Activated T-helper 17 cell treated with anti-CD3 and anti-CD28 coated beads, Interleukin-2, amount 50 U/mL, for 72 hours (primary cell): ENCODE data around the gene SH3TC2. TPM values are rescaled to one million over a fixed set of nuclear protein-coding genes. Genes with fewer than 3 reads are reported as not detected.

Experiments
- ATAC-seq: fragments of 150-1000 bp; cut with Tn5 transposase; replicated peaks from 2 replicates; pipeline ENCODE4 v1.10.0; 2021; ENCODE audit warnings: mild to moderate bottlenecking, moderate library complexity
- H3K27ac Mint-ChIP-seq: one replicate; pipeline ENCODE4 v1.8.0; 2022; ENCODE audit warnings: mixed read lengths
- H3K27me3 Mint-ChIP-seq: one replicate; pipeline ENCODE4 v1.8.0; 2022; ENCODE audit warnings: mixed read lengths
- H3K36me3 Mint-ChIP-seq: one replicate; pipeline ENCODE4 v1.8.0; 2022; ENCODE audit warnings: low read depth, mild to moderate bottlenecking, mixed read lengths
- H3K4me1 Mint-ChIP-seq: one replicate; pipeline ENCODE4 v1.8.0; 2022; ENCODE audit warnings: mixed read lengths
- H3K4me3 Mint-ChIP-seq: one replicate; pipeline ENCODE4 v1.8.0; 2022; ENCODE audit warnings: mild to moderate bottlenecking, mixed read lengths
- H3K9me3 Mint-ChIP-seq: one replicate; pipeline ENCODE4 v1.8.0; 2022; ENCODE audit warnings: mixed read lengths
- total RNA-seq, 2 donors: library from RNA; stranded (reverse); gene quantifications; one replicate each; pipeline ENCODE4 v1.2.3, GENCODE V29; 2022

SH3TC2 gene
- total RNA-seq, 2 donors from 2014 or later = not detected

DNA sequence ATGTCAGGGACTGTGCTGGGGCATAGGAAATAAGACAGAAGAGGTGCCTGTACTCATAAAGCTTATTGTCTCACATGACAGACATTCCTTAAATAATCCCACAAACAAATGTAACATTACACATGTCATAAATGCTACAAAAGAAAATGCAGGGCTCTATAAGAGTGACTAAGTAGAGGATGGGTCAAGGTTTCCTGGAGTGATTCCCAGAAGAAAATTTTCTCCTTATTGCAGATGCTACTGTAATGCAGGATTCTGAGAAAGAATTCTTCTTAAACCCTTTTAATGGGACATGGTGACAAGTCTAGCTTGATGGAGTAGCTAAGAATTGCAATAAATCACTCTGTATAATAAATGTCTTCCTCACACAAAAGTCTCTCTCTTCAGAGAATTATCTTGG is 55.7 kb downstream of the SH3TC2 start:
- no peak for ATAC-seq
- Mint-ChIP-seq H3K27ac (no peak overlapping the region), H3K4me3 (no peak overlapping the region), H3K4me1 (no peaks in the 10 kb centered on the region), H3K9me3 (no peaks in the 10 kb centered on the region), H3K27me3 (peaks cover 6% of the 10 kb centered on the region), H3K36me3 (no peaks in the 10 kb centered on the region)

DNA sequence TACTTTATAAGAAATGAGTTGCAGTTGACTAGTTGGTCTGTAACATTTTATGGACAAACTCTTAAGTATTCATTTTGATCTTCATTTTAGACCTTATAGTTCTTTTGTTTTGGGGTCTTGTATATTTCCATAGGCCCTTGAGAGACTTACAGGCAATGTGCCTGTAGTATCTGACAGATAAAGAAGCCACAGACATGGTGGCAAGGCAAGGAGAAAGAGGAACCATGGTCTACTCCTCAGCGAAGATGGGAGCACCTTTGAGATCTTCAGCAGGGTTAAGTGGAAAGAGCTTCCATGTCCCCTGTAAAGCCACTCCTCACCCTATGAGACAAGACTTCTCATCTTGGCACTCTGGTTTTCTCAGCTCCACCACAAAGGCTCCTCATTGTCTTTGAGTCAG is 56.4 kb downstream of the SH3TC2 start:
- no peaks in the 10 kb centered on the region for H3K4me1 Mint-ChIP-seq
- no peaks in the 10 kb centered on the region for H3K9me3 Mint-ChIP-seq
- no peak overlapping the region for H3K27ac Mint-ChIP-seq
- H3K27me3 Mint-ChIP-seq = peaks cover 10% of the 10 kb centered on the region
- ATAC-seq = no peak
- no peak overlapping the region for H3K4me3 Mint-ChIP-seq
- no peaks in the 10 kb centered on the region for H3K36me3 Mint-ChIP-seq

DNA sequence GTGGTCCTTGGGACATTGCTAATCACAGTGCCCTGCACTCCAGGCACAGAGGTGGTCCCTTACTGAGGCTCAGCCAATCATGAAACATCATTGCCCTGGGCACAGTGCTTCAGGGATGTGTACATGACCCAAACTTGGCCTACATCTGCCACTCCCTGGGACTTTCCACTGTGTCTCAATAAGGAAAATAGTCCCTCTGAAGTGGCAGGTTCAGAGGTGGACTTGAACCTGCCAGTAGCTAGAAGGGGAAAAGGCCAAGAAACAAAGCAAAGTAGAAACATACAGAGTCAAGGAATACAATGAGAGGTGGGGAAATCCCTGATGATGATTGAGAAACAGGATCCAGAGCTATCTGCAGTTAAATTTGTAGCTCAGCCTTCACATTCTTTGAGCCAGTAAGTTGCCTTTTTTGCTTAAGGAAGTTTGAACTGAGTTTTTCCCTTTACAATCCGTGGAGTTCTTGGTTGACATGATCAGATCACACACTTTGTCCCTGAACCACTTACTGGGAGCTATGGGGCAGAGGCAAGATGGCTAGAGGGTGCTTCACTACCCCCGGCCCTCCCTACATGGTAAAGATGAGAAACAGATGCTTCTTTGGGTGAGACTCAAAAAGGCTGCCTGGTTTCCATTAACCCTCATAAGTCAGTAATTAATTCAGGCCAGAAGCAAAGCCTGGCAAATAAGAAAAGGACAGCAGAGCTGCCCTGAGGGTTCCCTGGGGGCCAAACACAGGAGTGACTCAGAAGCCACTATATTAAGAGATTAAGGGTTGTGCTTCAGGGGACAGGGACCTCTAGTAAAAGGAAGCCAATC is 57.6 kb downstream of the SH3TC2 start:
- Mint-ChIP-seq H3K27me3 (peaks cover 14% of the 10 kb centered on the region), H3K36me3 (no peaks in the 10 kb centered on the region), H3K9me3 (no peaks in the 10 kb centered on the region), H3K4me3 (no peak overlapping the region), H3K27ac (no peak overlapping the region), H3K4me1 (no peaks in the 10 kb centered on the region)
- ATAC-seq = no peak

DNA sequence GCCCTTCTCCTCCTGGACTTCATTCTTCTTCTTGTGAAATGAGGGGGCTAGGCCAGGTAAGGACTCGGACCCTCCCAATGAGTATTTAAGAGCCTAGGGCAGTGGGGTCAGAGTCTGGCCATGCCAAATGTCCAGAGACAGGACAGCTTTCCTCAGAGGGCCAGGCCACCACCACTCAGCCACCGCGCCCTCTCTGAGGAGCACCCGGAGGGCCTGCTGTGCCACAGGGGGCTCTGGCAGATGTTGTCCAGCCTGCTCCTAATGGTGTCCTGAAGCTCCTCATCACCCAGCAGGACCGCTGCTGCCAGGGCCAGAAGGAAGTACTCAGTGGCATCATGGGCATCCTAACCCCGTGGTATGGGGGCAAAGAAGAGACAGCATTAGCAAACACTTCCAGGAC is 58.3 kb downstream of the SH3TC2 start:
- H3K27ac Mint-ChIP-seq = no peak overlapping the region
- ATAC-seq = no peak
- H3K27me3 Mint-ChIP-seq = peaks cover 19% of the 10 kb centered on the region
- no peak overlapping the region for H3K4me3 Mint-ChIP-seq
- H3K36me3 Mint-ChIP-seq = no peaks in the 10 kb centered on the region
- no peaks in the 10 kb centered on the region for H3K9me3 Mint-ChIP-seq
- H3K4me1 Mint-ChIP-seq = no peaks in the 10 kb centered on the region

DNA sequence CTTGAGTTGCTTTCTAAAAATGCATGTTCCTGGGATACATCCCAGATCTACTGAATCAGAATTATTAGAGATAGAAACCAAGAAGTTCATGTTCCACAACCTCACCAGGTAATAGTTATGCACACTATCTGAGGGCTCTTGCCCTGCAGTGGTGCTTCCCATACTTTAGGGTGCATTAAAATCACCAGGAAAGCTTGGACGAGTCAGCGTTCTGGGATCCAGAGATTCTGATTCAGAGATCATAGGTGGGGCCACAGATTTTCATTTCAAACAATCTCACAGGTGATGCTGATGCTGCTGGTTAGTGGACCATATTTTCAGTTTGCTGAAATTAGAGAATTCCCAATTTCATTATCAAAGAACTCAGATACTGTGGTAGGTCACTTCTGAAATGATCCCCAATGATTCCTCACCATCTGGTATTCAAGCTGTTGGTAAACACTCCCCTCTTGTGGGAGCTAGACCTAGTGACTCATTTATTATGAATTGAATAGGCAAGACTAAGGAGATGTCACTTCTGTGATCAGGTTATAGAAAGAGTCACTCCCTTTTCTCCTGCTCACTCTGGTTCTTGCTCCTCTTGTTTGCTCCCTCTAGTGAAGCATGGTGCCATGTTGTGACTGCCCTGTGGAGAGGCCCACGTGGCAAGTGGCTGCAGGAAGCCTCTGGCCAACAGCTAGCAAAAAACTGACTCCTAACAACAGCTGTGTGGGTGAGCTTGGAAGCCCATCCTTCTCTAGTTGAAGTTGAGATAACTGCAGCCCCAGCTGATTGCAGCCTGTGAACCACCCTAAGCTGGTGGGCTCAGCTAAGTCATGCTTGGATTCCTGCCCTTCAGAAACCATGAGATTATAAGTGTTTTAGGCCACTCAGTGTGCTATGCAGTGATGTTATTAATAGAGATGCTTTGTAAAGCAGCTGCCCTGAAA is 59.8 kb downstream of the SH3TC2 start:
- no peak overlapping the region for H3K4me3 Mint-ChIP-seq
- no peaks in the 10 kb centered on the region for H3K4me1 Mint-ChIP-seq
- H3K27ac Mint-ChIP-seq = no peak overlapping the region
- ATAC-seq = no peak
- no peaks in the 10 kb centered on the region for H3K9me3 Mint-ChIP-seq
- peaks cover 19% of the 10 kb centered on the region for H3K27me3 Mint-ChIP-seq
- no peaks in the 10 kb centered on the region for H3K36me3 Mint-ChIP-seq

DNA sequence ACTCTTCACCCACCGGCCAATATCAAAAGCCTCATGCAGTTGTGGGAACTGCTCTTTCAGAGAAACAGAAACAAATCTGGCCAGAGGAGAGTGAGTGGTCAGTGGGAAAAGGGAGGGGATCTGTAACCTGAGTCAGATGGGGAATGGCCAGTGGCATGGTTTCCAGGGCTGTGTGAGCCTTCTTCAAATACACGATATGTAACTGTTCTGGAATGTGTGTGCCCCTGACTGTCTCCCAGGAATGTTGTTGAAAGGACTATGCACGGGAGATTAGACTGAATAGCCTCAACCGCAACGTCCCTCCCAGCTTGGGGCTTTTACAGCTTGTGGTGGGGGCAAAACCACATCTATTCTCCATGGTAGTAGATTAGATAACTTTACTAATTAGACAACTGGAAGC is 60.8 kb downstream of the SH3TC2 start:
- no peaks in the 10 kb centered on the region for H3K4me1 Mint-ChIP-seq
- no peak for ATAC-seq
- no peak overlapping the region for H3K27ac Mint-ChIP-seq
- H3K9me3 Mint-ChIP-seq = no peaks in the 10 kb centered on the region
- no peak overlapping the region for H3K4me3 Mint-ChIP-seq
- H3K36me3 Mint-ChIP-seq = no peaks in the 10 kb centered on the region
- H3K27me3 Mint-ChIP-seq = peaks cover 17% of the 10 kb centered on the region

DNA sequence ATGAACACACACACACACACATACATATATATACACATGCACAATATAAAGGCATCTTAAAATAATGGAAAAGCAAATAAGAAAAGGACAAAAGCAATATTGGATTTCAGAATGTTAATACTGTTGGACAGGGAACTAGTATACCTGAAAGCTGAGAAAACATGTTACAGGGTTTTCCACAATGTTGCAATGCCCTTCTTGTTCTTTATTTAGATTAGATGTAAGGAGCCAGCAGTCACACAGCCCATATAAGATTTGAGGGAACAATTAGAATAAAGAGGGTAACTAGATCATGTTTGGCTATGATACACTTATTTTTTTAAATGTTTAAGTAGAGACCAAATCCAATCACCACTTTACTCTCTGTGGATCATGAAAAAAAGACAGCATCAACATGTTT is 61.7 kb downstream of the SH3TC2 start:
- Mint-ChIP-seq H3K4me1 (no peaks in the 10 kb centered on the region), H3K27me3 (peaks cover 22% of the 10 kb centered on the region), H3K9me3 (no peaks in the 10 kb centered on the region), H3K27ac (no peak overlapping the region), H3K4me3 (no peak overlapping the region), H3K36me3 (no peaks in the 10 kb centered on the region)
- ATAC-seq = no peak

DNA sequence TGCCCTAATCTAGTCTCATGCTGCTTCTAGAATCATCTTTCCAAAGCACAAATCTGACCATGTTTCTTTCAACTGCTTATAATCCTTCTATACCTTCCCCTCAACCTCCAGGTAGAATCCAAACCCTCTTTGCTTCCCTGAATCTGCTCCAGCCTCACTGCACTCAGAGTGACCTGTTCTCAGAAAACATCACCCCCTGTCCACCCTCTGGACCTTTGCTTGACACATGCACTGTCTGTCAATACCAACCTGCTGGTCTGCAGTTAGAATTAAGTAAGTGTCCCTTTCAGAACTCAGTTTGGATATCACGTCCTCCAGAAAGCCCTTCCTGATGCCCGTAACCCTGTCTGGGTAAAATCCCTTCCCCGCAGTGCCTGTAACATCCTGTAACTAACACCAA is 63.1 kb downstream of the SH3TC2 start:
- no peak overlapping the region for H3K4me3 Mint-ChIP-seq
- no peaks in the 10 kb centered on the region for H3K9me3 Mint-ChIP-seq
- no peak for ATAC-seq
- H3K4me1 Mint-ChIP-seq = no peaks in the 10 kb centered on the region
- H3K27me3 Mint-ChIP-seq = peaks cover 30% of the 10 kb centered on the region
- H3K36me3 Mint-ChIP-seq = no peaks in the 10 kb centered on the region
- H3K27ac Mint-ChIP-seq = no peak overlapping the region

DNA sequence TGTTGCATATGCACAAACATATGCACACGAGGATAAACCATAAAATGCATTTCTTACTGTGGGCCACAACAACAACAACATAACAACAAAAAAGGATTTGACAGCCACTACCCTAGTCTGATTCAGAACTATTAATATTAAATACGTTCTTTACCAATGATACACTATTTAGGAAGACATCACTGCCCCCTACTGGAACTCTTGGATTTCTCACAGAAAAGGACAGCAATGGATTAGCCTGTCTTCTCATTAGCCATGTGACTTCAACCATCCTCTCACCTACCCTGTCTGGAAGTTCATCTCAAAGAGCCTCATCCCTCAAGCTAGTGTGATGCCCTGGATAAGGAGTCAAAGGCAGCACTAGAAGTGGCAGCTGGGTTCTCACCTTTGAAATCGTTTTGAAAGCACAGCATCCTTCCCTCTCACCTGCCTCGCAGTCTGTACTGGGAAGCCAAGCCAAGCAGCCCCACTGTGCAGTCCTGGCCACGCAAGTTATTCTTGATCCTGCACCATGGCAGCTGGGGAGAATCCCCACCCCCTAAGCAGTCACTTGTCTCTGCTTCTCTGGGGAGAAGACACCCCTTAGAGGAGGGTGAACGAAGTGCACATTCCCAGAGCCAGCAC is 64.6 kb downstream of the SH3TC2 start:
- no peaks in the 10 kb centered on the region for H3K36me3 Mint-ChIP-seq
- no peak overlapping the region for H3K27ac Mint-ChIP-seq
- no peak overlapping the region for H3K4me3 Mint-ChIP-seq
- no peaks in the 10 kb centered on the region for H3K9me3 Mint-ChIP-seq
- peaks cover 33% of the 10 kb centered on the region for H3K27me3 Mint-ChIP-seq
- H3K4me1 Mint-ChIP-seq = no peaks in the 10 kb centered on the region
- ATAC-seq = peak; percentile 32

DNA sequence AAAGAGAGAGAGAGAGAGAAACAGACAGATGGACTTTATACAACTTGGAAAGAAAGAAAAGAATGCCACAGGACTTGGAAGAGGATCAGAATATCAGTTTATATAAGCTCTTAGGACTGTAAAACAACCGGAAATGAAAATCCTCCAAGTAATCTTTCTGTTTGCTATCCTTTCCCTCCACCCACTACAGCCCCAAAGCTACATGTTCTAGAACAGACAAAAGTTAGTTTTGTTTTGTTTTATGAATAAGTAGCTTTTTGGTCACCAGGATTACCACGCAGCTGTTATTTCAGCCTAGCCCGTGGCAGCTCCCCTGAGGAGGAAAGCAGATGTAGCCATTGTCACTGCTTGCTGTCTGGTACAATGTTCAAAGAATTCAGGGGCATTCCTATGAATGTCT is 66.6 kb downstream of the SH3TC2 start:
- Mint-ChIP-seq H3K4me1 (no peaks in the 10 kb centered on the region), H3K9me3 (no peaks in the 10 kb centered on the region), H3K27me3 (peaks cover 29% of the 10 kb centered on the region), H3K36me3 (no peaks in the 10 kb centered on the region), H3K4me3 (no peak overlapping the region), H3K27ac (no peak overlapping the region)
- ATAC-seq = no peak

DNA sequence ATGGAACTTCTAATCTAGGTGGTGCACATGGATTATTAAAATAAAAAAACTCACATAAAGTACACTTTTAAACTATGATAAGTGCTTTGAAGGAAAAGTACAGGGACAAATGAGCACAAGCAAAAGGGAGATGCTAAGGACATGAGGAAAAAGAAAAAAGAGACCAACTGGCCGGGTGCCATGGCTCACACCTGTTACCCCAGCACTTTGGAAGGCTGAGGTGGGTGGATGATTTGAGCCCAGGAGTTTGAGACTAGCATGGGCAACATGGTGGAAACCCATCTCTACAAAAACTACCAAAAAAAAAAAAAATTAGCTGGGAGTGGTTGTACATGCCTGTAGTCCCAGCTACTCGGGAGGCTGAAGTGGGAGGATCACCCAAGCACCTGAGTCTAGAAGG is 67.1 kb downstream of the SH3TC2 start:
- H3K27ac Mint-ChIP-seq = no peak overlapping the region
- no peaks in the 10 kb centered on the region for H3K36me3 Mint-ChIP-seq
- no peak for ATAC-seq
- peaks cover 24% of the 10 kb centered on the region for H3K27me3 Mint-ChIP-seq
- H3K4me1 Mint-ChIP-seq = no peaks in the 10 kb centered on the region
- no peak overlapping the region for H3K4me3 Mint-ChIP-seq
- no peaks in the 10 kb centered on the region for H3K9me3 Mint-ChIP-seq

DNA sequence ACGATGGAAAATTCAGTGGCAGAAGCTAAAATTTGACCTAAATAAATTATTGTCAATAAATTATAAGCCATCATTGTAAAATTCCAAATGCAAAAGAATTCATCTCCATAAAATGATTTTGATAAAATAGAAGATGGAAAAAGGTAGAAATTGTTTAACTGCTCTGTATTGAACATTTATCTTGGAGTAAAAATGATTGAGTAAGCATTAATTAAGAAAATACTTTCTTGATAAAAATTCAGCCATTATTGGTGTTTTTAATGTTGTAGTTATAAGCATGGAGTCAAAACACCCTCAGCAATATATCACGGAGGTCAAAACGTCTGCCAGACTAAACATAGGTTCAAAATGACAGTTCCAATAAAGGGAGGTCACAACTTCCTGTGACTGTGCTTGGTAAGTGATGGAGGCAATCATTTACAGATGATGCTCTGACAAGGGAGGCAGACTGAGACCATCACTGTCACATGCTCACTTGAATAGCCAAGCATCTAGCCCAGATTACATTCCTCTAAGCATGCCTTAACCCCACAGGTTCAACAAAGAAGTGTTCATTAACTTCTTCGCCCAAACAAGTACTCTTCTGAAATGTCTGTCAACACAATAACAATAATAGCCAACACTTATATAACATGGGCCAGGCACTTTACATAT is 69.5 kb downstream of the SH3TC2 start:
- H3K27ac Mint-ChIP-seq = no peak overlapping the region
- no peak overlapping the region for H3K4me3 Mint-ChIP-seq
- no peaks in the 10 kb centered on the region for H3K4me1 Mint-ChIP-seq
- H3K36me3 Mint-ChIP-seq = no peaks in the 10 kb centered on the region
- no peak for ATAC-seq
- H3K9me3 Mint-ChIP-seq = no peaks in the 10 kb centered on the region
- peaks cover 25% of the 10 kb centered on the region for H3K27me3 Mint-ChIP-seq

DNA sequence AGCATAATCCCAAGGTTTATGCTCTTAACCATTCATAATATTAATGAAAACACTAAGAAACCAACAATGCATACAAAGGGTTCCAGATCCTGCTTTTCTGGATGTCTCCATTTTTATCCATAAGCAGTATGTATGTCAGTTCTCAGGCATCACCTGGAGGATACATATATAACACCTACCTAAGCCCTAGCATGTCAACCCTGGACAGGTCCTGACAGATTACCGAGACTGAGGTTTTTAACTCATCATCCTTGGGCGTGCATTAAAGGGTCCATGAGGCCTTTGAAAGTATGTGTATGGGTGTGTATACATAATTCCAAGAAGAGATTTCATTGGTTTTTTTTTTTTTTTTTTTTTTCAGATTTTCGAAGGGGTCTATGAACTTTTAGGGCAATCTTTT is 70.6 kb downstream of the SH3TC2 start:
- peaks cover 23% of the 10 kb centered on the region for H3K27me3 Mint-ChIP-seq
- no peak overlapping the region for H3K27ac Mint-ChIP-seq
- no peak overlapping the region for H3K4me3 Mint-ChIP-seq
- H3K36me3 Mint-ChIP-seq = no peaks in the 10 kb centered on the region
- H3K4me1 Mint-ChIP-seq = no peaks in the 10 kb centered on the region
- no peak for ATAC-seq
- no peaks in the 10 kb centered on the region for H3K9me3 Mint-ChIP-seq

DNA sequence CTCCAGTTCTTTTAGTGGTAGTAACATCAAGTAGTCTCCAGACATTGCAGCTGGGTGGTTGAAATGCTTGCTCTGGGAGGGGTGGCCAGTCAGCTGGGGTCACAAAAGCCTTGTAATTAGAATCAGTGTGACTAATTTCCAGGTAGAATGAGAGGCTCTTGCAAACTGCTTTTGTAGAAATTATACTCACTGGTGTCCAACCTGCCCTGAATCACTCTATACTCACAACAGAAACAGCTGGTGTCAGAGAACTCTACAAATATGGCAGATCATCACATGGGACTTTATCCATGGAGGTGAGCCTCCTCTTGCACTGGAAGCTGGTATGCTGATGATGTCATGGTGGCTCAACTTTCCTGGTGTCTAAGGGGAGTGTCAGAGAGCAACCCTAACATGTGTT is 71.3 kb downstream of the SH3TC2 start:
- H3K9me3 Mint-ChIP-seq = no peaks in the 10 kb centered on the region
- no peaks in the 10 kb centered on the region for H3K36me3 Mint-ChIP-seq
- no peak overlapping the region for H3K27ac Mint-ChIP-seq
- peaks cover 18% of the 10 kb centered on the region for H3K27me3 Mint-ChIP-seq
- ATAC-seq = no peak
- H3K4me1 Mint-ChIP-seq = no peaks in the 10 kb centered on the region
- H3K4me3 Mint-ChIP-seq = no peak overlapping the region
